Effector CD4-positive, alpha-beta T cell (primary cell): ENCODE data around the gene BUB1B.
"Not testable (repeated sequence)": the region's sequence is repeated elsewhere in the genome, so short reads cannot be mapped to it uniquely, and the experiment has no call there.

Experiments
- DNase-seq: peaks from one replicate; pipeline ENCODE4 v3.0.0-alpha.2; 2020

Gene BUB1B

DNA sequence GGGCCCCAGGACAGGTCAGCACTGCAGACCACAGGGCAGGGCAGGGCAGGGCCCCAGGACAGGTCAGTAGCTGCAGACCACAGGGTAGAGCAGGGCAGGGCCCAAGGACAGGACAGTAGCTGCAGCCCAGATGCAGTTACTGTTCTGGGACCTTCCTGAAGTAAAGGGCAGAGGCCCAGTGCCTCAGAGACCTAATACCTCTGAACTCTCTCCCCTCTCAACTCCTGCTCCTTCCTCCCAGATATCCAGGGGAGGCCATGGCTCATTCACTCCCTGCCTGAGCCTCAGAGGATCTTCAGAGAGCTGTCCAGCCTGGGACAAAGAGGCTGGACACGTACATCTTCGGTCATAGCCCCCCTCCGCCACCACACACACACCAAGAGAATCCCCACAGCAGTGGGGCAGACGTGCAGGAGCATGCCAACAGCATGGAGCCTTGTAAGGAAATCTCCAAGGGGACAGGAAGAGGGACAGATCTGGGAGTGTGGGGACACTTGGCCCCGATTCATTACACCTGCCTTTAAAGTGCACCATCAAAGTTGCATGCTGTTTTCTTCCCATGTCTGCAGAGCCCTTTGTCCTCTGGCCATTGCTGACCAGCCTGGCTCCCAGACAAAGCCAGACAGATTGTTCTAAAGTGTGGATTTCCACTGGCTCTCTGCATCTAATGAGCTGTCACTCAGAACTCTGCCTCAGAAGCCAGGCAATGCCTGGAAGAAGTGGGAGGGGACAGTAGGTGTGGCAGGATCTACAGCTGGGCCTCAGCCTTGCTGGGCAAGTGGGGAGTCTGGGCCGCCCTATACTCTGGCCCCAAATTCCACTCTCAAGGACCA, 24.2 kb upstream of the BUB1B start:
- DNase-seq = no peak

GRCh38 chr15:40137303-40138200, 23.3 kb upstream of the BUB1B start:
- DNase-seq = no peak

- DNase-seq = not testable (repeated sequence)
These were observed 22.7 kb upstream of the BUB1B start for GRCh38 chr15:40138201-40138570.

DNA sequence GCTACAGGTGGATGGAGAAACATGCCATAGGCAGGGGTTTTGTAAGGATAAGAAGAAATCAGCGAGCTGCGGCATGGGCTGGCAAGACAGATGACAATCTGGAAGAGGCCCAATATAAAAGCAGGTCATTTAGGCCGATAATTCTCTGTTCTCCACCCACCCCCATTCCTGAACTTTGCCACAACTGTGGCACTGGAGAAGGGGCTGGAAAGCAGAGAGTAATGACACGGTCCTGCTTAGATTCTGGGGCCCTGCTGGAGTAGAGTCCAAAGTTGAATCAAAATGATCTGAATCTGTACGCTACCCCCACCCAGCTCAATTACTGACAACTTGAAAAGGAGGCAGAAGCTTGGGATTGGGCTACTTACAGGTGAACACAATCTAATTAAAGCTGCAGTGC, 18.4 kb upstream of the BUB1B start:
- DNase-seq = no peak

- no peak for DNase-seq
These were observed 14.8 kb upstream of the BUB1B start for GRCh38 chr15:40146037-40146436.

DNA sequence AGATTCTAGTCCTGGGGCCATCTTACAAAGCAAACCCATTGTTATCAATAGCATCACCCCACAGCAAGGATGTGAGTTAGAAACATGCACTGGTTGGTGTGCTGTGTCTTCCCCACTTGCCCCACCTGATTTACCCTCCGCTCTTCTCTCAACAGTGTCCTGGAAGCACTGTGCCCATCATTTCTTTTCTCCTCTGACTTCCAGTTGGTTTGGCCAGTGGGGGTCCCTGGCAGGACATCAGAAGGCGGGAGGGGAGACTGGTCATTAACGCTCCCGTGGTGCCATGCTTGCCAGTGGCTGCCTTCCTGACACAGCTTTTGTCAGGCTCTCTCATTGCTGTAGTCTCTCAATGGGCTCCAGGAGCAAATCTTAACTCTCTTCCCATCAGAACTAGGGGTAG, 11.5 kb upstream of the BUB1B start:
- DNase-seq = no peak

- DNase-seq = no peak
These were observed 10.5 kb upstream of the BUB1B start for GRCh38 chr15:40150163-40150925.

DNA sequence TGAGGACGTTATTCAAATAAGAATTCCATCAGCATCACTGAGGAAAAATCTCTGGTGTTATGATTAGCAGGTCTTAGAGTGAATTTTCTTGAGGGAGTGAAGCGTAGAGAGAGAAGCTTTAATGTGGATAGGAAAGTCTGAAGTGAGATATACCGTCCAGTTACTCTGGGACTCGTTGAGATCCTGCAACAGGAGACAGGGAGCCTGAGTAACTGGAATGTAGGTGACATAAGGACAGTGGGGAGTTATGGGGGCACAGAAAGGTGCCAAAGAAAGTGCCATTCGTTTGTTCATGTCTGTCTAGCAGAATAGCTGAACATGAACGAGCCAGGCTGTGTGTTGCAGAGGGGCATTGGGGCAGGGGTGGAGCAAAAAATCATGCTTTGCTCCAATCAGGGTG, 9.4 kb upstream of the BUB1B start:
- no peak for DNase-seq

- no peak for DNase-seq
These were observed 8.9 kb upstream of the BUB1B start for GRCh38 chr15:40151991-40152390.

GRCh38 chr15:40154821-40155220, 6.0 kb upstream of the BUB1B start:
- not testable (repeated sequence) for DNase-seq

- no peak for DNase-seq
These were observed 5.5 kb upstream of the BUB1B start for GRCh38 chr15:40155270-40155910.

DNA sequence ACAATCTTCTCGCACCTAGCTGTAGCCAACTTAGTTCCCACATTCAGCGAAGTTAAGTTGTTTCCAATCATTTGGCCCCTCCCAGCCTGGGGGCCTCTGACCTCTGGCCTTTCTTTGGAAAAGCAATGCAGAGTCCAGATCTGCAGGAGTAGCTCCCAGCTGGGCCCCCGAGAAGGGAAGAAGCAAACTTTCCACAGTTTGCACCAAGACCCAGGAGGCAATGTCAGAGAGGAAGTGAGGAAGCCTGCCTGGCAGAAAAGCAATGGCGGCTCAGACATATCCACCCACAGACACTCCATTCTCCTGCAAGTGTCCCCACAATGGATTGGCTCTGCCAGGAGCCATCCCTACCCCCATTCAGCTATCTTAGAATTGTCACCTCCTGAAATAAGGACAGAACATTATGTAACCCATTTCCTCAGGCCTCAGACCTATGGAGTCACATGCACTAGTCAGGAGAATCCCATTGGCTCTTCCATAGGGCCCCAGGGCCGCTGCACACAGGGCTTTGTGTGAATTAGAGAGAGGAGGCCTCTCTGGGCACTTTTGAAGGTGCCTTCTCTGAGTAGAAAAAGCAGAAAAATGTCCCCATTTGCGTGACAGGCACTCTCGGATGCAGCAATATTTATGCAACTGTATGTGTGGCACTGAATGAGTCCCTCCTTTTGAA, 3.0 kb upstream of the BUB1B start:
- DNase-seq = no peak

DNA sequence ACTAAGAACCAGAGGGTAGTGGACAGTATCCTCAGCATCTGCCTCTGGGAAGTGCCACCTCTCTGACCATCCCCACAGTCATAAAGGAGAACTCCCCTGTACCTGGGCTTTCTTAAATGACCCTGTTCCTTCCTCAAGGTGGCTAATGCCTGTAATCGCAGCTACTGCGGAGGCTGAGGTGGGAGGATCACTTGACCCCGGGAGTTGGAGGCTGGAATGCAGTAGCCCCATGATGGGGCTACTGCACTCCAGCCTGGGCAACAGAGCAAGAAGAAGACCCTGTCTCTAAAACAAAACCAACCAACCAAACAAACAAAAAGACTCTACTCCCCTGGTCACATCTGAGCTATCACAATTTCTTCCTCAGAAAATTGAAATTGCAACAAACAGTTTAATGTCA, 848 bp upstream of the BUB1B start:
- DNase-seq = no peak

- no peak for DNase-seq
These were observed 973 bp downstream of the BUB1B start for GRCh38 chr15:40161693-40162391.

GRCh38 chr15:40162552-40162951, 1.7 kb downstream of the BUB1B start:
- no peak for DNase-seq

DNA sequence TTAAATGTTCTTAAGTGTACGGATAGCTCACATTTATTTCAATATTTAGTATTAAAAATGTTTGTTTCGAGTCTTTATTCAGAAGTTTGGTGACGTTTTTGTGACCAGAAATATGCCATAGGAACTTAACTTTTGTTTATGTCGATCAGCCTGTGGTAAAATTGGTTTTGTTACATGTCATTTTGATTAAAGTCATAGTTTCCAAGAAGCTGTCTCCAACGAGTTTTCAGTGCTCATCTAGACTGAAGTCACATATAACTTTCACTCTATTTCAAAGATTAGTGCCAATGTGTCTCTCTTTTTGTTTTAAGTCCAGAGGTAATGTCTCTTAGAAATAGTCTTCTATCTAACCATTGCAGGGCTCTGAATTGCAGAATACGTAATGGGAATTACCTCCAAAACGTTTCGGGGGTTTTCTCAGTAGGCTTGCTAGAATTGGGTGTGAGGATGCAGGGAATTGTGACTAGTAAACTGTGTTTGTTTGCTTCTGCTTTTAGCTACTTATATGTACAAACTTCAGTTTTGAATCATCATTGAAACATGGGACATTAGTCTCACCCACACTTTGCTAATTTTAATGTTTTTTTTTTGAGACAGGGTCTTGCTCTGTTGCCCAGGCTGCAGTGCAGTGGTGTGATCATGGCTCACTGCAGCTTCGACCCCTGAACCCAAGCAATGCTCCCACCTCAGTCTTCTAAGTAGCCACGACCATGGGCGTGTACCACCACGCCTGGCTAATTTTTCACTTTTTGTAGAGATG, 3.0 kb downstream of the BUB1B start:
- DNase-seq = no peak

DNA sequence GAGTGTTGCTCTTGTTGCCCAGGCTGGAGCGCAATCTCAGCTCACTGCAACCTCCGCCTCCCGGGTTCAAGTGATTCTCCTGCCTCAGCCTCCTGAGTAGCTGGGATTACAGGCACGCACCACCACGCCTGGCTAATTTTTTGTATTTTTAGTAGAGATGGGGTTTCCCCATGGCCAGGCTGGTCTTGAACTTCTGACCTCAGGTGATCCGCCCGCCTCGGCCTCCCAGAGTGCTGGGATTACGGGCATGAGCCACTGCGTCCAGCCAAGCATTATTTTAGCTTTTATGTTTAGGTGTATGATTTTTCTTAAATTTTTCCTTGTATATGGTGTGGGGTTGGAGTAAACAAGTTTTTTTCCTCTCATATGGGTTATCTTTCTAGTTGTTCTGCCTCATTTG, 6.5 kb downstream of the BUB1B start:
- DNase-seq = not testable (repeated sequence)

- no peak for DNase-seq
These were observed 14.3 kb downstream of the BUB1B start for GRCh38 chr15:40175160-40175559.

GRCh38 chr15:40182358-40183029, 21.6 kb downstream of the BUB1B start:
- no peak for DNase-seq
